Nephron progenitor cell (in vitro differentiated cells): ENCODE measurements around the gene FAM193A.
A peak's percentile ranks its signal among the peaks of the same experiment; 100 is the strongest.

Experiments used
- DNase-seq: peaks from one replicate; pipeline ENCODE4 v3.0.0; 2021
- H3K27ac Mint-ChIP-seq: 2 replicates; pipeline ENCODE4 v1.8.0; 2021; ENCODE audit warnings: mild to moderate bottlenecking, moderate library complexity, mixed read lengths
- H3K27me3 Mint-ChIP-seq: 2 replicates; pipeline ENCODE4 v1.8.0; 2021; ENCODE audit warnings: mild to moderate bottlenecking, low read depth, mixed read lengths; ENCODE audit not compliant: poor library complexity
- H3K36me3 Mint-ChIP-seq: 2 replicates; pipeline ENCODE4 v1.8.0; 2021; ENCODE audit warnings: low read depth, mixed read lengths
- H3K4me1 Mint-ChIP-seq: 2 replicates; pipeline ENCODE4 v1.8.0; 2021; ENCODE audit warnings: mixed read lengths
- H3K4me3 Mint-ChIP-seq: 2 replicates; pipeline ENCODE4 v1.8.0; 2021; ENCODE audit warnings: mild to moderate bottlenecking, moderate library complexity, mixed read lengths
- H3K9me3 Mint-ChIP-seq: 2 replicates; pipeline ENCODE4 v1.8.0; 2021; ENCODE audit warnings: mild to moderate bottlenecking, moderate library complexity, mixed read lengths
- CTCF ChIP-seq: fragments of 200-600 bp; sonication (generic); IDR thresholded peaks from 2 replicates; pipeline ENCODE4 v1.5.0; 2021; ENCODE audit warnings: antibody characterized with exemption

FAM193A gene

GRCh38 chr4:2648159-2648814, 111.8 kb downstream of the FAM193A start:
- no peaks in the 10 kb centered on the region for H3K9me3 Mint-ChIP-seq
- no peak for DNase-seq
- TF ChIP-seq CTCF, result no peak
- peaks cover 4% of the 10 kb centered on the region for H3K4me1 Mint-ChIP-seq
- H3K27me3 Mint-ChIP-seq, result no peaks in the 10 kb centered on the region
- peaks cover 73% of the 10 kb centered on the region for H3K36me3 Mint-ChIP-seq
- no peak overlapping the region for H3K27ac Mint-ChIP-seq
- H3K4me3 Mint-ChIP-seq, result no peak overlapping the region

- H3K9me3 Mint-ChIP-seq, result no peaks in the 10 kb centered on the region
- no peak overlapping the region for H3K4me3 Mint-ChIP-seq
- H3K4me1 Mint-ChIP-seq, result peaks cover 4% of the 10 kb centered on the region
- no peak for TF ChIP-seq CTCF
- H3K27ac Mint-ChIP-seq, result no peak overlapping the region
- H3K36me3 Mint-ChIP-seq, result peaks cover 68% of the 10 kb centered on the region
- no peaks in the 10 kb centered on the region for H3K27me3 Mint-ChIP-seq
- no peak for DNase-seq
These were observed 113.2 kb downstream of the FAM193A start for GRCh38 chr4:2649604-2650114.

GRCh38 chr4:2650276-2650675, 113.8 kb downstream of the FAM193A start:
- Mint-ChIP-seq H3K36me3 (peaks cover 70% of the 10 kb centered on the region), H3K27ac (no peak overlapping the region), H3K4me3 (no peak overlapping the region), H3K9me3 (no peaks in the 10 kb centered on the region), H3K4me1 (peaks cover 4% of the 10 kb centered on the region), H3K27me3 (no peaks in the 10 kb centered on the region)
- TF ChIP-seq CTCF, result no peak
- no peak for DNase-seq

- Mint-ChIP-seq H3K27me3 (no peaks in the 10 kb centered on the region), H3K4me1 (peaks cover 4% of the 10 kb centered on the region), H3K4me3 (no peak overlapping the region), H3K36me3 (peaks cover 65% of the 10 kb centered on the region), H3K9me3 (no peaks in the 10 kb centered on the region), H3K27ac (peak overlapping the region; percentile 53)
- no peak for DNase-seq
- TF ChIP-seq CTCF, result no peak
These were observed 115.1 kb downstream of the FAM193A start for GRCh38 chr4:2651546-2651945.

GRCh38 chr4:2651998-2652397, 115.6 kb downstream of the FAM193A start:
- DNase-seq, result no peak
- H3K4me1 Mint-ChIP-seq, result peaks cover 4% of the 10 kb centered on the region
- H3K4me3 Mint-ChIP-seq, result no peak overlapping the region
- no peaks in the 10 kb centered on the region for H3K9me3 Mint-ChIP-seq
- H3K27ac Mint-ChIP-seq, result peak overlapping the region; percentile 82
- no peaks in the 10 kb centered on the region for H3K27me3 Mint-ChIP-seq
- H3K36me3 Mint-ChIP-seq, result peaks cover 65% of the 10 kb centered on the region
- TF ChIP-seq CTCF, result no peak
